ENCODE results near the gene PLA2G2D. TPM values are rescaled to one million over a fixed set of nuclear protein-coding genes. Genes with fewer than 3 reads are reported as not detected.

Gene PLA2G2D
- total and polyA plus RNA-seq, 7 experiments from 2014 or later, result not detected

GRCh38 chr1:20160034-20160433 lies 40.7 kb upstream of the PLA2G2D start:
- Histone ChIP-seq H3K27ac (ENCODE audit: low read depth, low read length) (no peak overlapping the region), H3K4me3 (ENCODE audit: low read length) (no peak overlapping the region), H3K36me3 (ENCODE audit: control insufficient read depth in 2 of 3, insufficient read depth in 3 of 3, low read length in 3 of 3) (no peaks in the 10 kb centered on the region), H3K9me3 (ENCODE audit: control insufficient read depth in 2 of 3, low read length in 3 of 3) (peaks cover 0 to 44% (median 8%) of the 10 kb centered on the region in 3 experiments), H3K4me1 (ENCODE audit: control insufficient read depth in 2 of 2, insufficient read depth in 2 of 2, low read length in 2 of 2) (no peaks in the 10 kb centered on the region), H3K27me3 (ENCODE audit: control insufficient read depth in 2 of 2, insufficient read depth in 2 of 2, low read length in 2 of 2) (no peaks in the 10 kb centered on the region)
- Mint-ChIP-seq H3K4me3 (no peak overlapping the region), H3K9me3 (peaks cover 2 to 74% (median 38%) of the 10 kb centered on the region in 11 donors), H3K27ac (no peak overlapping the region), H3K36me3 (peaks cover 9 to 28% (median 11%) of the 10 kb centered on the region in 5 donors), H3K27me3 (peaks cover 0 to 5% (median 0%) of the 10 kb centered on the region in 5 donors), H3K4me1 (peaks cover 0 to under 1% (median 0%) of the 10 kb centered on the region in 7 donors)
- no peak for ATAC-seq
- no peak for DNase-seq
- POLR2A ChIA-PET, result no interaction called here
- CTCF ChIA-PET, result interaction anchor here (0.8 to 1.3 kb wide), 2 partner anchors 9 to 29 kb away, joined by 3 to 4 read pairs; no protein-coding TSS in a partner anchor
- intact Hi-C loops (cut with micrococcal nuclease), result no loop called here

DNA sequence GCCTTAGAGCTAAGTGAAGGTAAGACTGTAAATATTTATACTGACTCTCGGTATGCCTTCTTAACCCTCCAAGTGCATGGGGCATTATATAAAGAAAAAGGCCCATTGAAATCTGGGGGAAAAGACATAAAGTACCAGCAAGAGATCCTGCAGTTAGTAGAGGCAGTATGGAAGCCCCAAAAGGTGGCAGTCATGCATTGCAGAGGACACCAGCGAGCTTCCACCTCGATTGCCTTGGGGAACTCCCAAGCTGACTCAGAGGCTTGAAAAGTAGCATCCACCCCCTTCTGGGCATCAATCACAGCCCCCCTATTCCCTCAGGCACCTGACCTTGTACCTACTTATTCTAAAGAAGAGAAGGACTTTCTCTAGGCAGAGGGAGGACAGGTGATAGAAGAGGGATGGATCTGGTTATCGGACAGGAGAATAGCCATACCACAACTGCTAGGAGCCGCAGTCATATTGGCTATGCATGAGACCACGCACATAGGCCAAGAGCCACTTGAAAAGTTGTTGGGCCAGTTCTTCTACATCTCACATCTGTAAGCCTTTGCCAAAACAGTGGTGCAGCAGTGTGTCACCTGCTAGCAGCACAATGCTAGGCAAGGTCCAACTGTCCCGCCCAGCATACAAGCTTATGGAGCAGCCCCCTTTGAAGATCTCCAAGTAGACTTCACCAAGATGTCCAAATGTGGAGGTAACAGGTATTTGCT lies 39.2 kb upstream of the PLA2G2D start:
- ChIA-PET POLR2A (no interaction called here), CTCF (interaction anchor here (0.7 to 1.3 kb wide), 2 partner anchors 12 to 31 kb away, joined by 4 read pairs; no protein-coding TSS in a partner anchor)
- DNase-seq (no peak), ATAC-seq (no peak)
- intact Hi-C loops (cut with micrococcal nuclease), result no loop called here
- Mint-ChIP-seq H3K36me3 (peaks cover 5 to 20% (median 10%) of the 10 kb centered on the region in 5 donors), H3K27me3 (peaks cover 0 to under 1% (median 0%) of the 10 kb centered on the region in 5 donors), H3K4me3 (no peak overlapping the region), H3K27ac (no peak overlapping the region), H3K4me1 (peaks cover 5 to 13% (median 9%) of the 10 kb centered on the region in 7 donors), H3K9me3 (peaks cover 0 to 60% (median 27%) of the 10 kb centered on the region in 11 donors)
- peaks cover 5% of the 10 kb centered on the region in 2 donors for H3K4me1 ChIP-seq (ENCODE audit: control insufficient read depth in 2 of 2, insufficient read depth in 2 of 2, low read length in 2 of 2)
- no peak overlapping the region for H3K4me3 ChIP-seq (ENCODE audit: low read length)
- H3K36me3 ChIP-seq (ENCODE audit: control insufficient read depth in 2 of 3, insufficient read depth in 3 of 3, low read length in 3 of 3), result no peaks in the 10 kb centered on the region
- H3K27me3 ChIP-seq (ENCODE audit: control insufficient read depth in 2 of 2, insufficient read depth in 2 of 2, low read length in 2 of 2), result no peaks in the 10 kb centered on the region
- no peak overlapping the region for H3K27ac ChIP-seq (ENCODE audit: low read depth, low read length)
- peaks cover 0 to 39% (median 8%) of the 10 kb centered on the region in 3 experiments for H3K9me3 ChIP-seq (ENCODE audit: control insufficient read depth in 2 of 3, low read length in 3 of 3)

- Histone ChIP-seq H3K4me3 (ENCODE audit: low read length) (no peak overlapping the region), H3K27me3 (ENCODE audit: control insufficient read depth in 2 of 2, insufficient read depth in 2 of 2, low read length in 2 of 2) (no peaks in the 10 kb centered on the region), H3K4me1 (ENCODE audit: control insufficient read depth in 2 of 2, insufficient read depth in 2 of 2, low read length in 2 of 2) (peaks cover 5 to 11% of the 10 kb centered on the region in 2 donors), H3K27ac (ENCODE audit: low read depth, low read length) (no peak overlapping the region), H3K9me3 (ENCODE audit: control insufficient read depth in 2 of 3, low read length in 3 of 3) (peaks cover 0 to 10% (median 0%) of the 10 kb centered on the region in 3 experiments), H3K36me3 (ENCODE audit: control insufficient read depth in 2 of 3, insufficient read depth in 3 of 3, low read length in 3 of 3) (no peaks in the 10 kb centered on the region)
- no peak for DNase-seq
- Mint-ChIP-seq H3K4me1 (peaks cover 6 to 20% (median 12%) of the 10 kb centered on the region in 7 donors), H3K27ac (peak overlapping the region in 6 of 9 donors; percentile 1 to 81 (median 40)), H3K4me3 (peak overlapping the region in 9 of 10 donors; percentile 8 to 74 (median 42)), H3K9me3 (peaks cover 0 to 18% (median 6%) of the 10 kb centered on the region in 11 donors), H3K27me3 (no peaks in the 10 kb centered on the region), H3K36me3 (peaks cover 0 to 5% (median 0%) of the 10 kb centered on the region in 5 donors)
- POLR2A ChIA-PET, result no interaction called here
- CTCF ChIA-PET, result interaction anchor here (0.8 to 1.7 kb wide), 2 partner anchors 51 to 255 kb away, joined by 3 read pairs; no protein-coding TSS in a partner anchor
- no peak for ATAC-seq
- intact Hi-C loops (cut with micrococcal nuclease), result no loop called here
These were observed 35.0 kb upstream of the PLA2G2D start for GRCh38 chr1:20154301-20154831.

- peaks cover 6 to 20% (median 12%) of the 10 kb centered on the region in 7 donors for H3K4me1 Mint-ChIP-seq
- H3K9me3 Mint-ChIP-seq, result peaks cover 0 to 7% (median 0%) of the 10 kb centered on the region in 11 donors
- no peaks in the 10 kb centered on the region for H3K27me3 Mint-ChIP-seq
- no peak overlapping the region for H3K27ac Mint-ChIP-seq
- H3K27me3 ChIP-seq (ENCODE audit: control insufficient read depth in 2 of 2, insufficient read depth in 2 of 2, low read length in 2 of 2), result no peaks in the 10 kb centered on the region
- CTCF ChIA-PET, result interaction anchor here (0.7 to 4.5 kb wide), 6 partner anchors 10 to 235 kb away, joined by 3 to 65 read pairs (median 6); no protein-coding TSS in a partner anchor
- H3K27ac ChIP-seq (ENCODE audit: low read depth, low read length), result no peak overlapping the region
- peak overlapping the region in 1 of 10 donors; percentile 82 for H3K4me3 Mint-ChIP-seq
- no peaks in the 10 kb centered on the region for H3K9me3 ChIP-seq (ENCODE audit: control insufficient read depth in 2 of 3, low read length in 3 of 3)
- no peaks in the 10 kb centered on the region for H3K36me3 ChIP-seq (ENCODE audit: control insufficient read depth in 2 of 3, insufficient read depth in 3 of 3, low read length in 3 of 3)
- POLR2A ChIA-PET, result no interaction called here
- peaks cover 0 to 3% (median 0%) of the 10 kb centered on the region in 5 donors for H3K36me3 Mint-ChIP-seq
- H3K4me3 ChIP-seq (ENCODE audit: low read length), result no peak overlapping the region
- H3K4me1 ChIP-seq (ENCODE audit: control insufficient read depth in 2 of 2, insufficient read depth in 2 of 2, low read length in 2 of 2), result peaks cover 5 to 11% of the 10 kb centered on the region in 2 donors
- ATAC-seq (no peak), DNase-seq (no peak)
- intact Hi-C loops (cut with micrococcal nuclease), result loop anchor here (1.0 to 2.0 kb wide), 8 partner anchors 32 to 492 kb away; partner anchors contain the start of gene OTUD3 (in 2 of the 2)
These were observed 33.7 kb upstream of the PLA2G2D start for GRCh38 chr1:20153000-20153418.

- Histone ChIP-seq H3K4me3 (ENCODE audit: low read length) (no peak overlapping the region), H3K27me3 (ENCODE audit: control insufficient read depth in 2 of 2, insufficient read depth in 2 of 2, low read length in 2 of 2) (no peaks in the 10 kb centered on the region), H3K4me1 (ENCODE audit: control insufficient read depth in 2 of 2, insufficient read depth in 2 of 2, low read length in 2 of 2) (peaks cover 5 to 11% of the 10 kb centered on the region in 2 donors), H3K36me3 (ENCODE audit: control insufficient read depth in 2 of 3, insufficient read depth in 3 of 3, low read length in 3 of 3) (no peaks in the 10 kb centered on the region), H3K9me3 (ENCODE audit: control insufficient read depth in 2 of 3, low read length in 3 of 3) (no peaks in the 10 kb centered on the region), H3K27ac (ENCODE audit: low read depth, low read length) (no peak overlapping the region)
- peaks cover 0 to 3% (median 0%) of the 10 kb centered on the region in 5 donors for H3K36me3 Mint-ChIP-seq
- DNase-seq, result no peak
- intact Hi-C loops (cut with micrococcal nuclease), result loop anchor here (1.0 to 2.0 kb wide), 8 partner anchors 33 to 492 kb away; partner anchors contain the start of gene OTUD3 (in 2 of the 2)
- peaks cover 6 to 20% (median 12%) of the 10 kb centered on the region in 7 donors for H3K4me1 Mint-ChIP-seq
- no peaks in the 10 kb centered on the region for H3K27me3 Mint-ChIP-seq
- peak overlapping the region in 2 of 9 donors; percentile 60 to 61 for H3K27ac Mint-ChIP-seq
- peak overlapping the region in 7 of 10 donors; percentile 76 to 90 (median 84) for H3K4me3 Mint-ChIP-seq
- peaks cover 0 to 3% (median 0%) of the 10 kb centered on the region in 11 donors for H3K9me3 Mint-ChIP-seq
- peak; percentile 4 for ATAC-seq
- CTCF ChIA-PET, result interaction anchor here (0.7 to 4.5 kb wide), 8 partner anchors 9 to 235 kb away, joined by 3 to 65 read pairs (median 4); no protein-coding TSS in a partner anchor
- POLR2A ChIA-PET, result no interaction called here
These were observed 33.2 kb upstream of the PLA2G2D start for GRCh38 chr1:20152599-20152930.

GRCh38 chr1:20151906-20152598 lies 32.7 kb upstream of the PLA2G2D start:
- Mint-ChIP-seq H3K4me3 (peak overlapping the region; percentile 74 to 90 (median 82)), H3K9me3 (no peaks in the 10 kb centered on the region), H3K27me3 (no peaks in the 10 kb centered on the region), H3K36me3 (peaks cover 0 to 3% (median 0%) of the 10 kb centered on the region in 5 donors), H3K4me1 (peaks cover 6 to 20% (median 12%) of the 10 kb centered on the region in 7 donors), H3K27ac (peak overlapping the region in 3 of 9 donors; percentile 25 to 61 (median 60))
- intact Hi-C loops (cut with micrococcal nuclease), result loop anchor here (1.0 to 2.0 kb wide), 8 partner anchors 33 to 491 kb away; partner anchors contain the start of gene OTUD3 (in 2 of the 2)
- H3K27ac ChIP-seq (ENCODE audit: low read depth, low read length), result no peak overlapping the region
- ChIA-PET CTCF (interaction anchor here (0.6 to 4.5 kb wide), 13 partner anchors 9 to 490 kb away, joined by 3 to 65 read pairs (median 3); partner anchors contain the start of gene OTUD3), POLR2A (interaction anchor here (0.5 kb wide), 1 partner anchor 100 kb away, joined by 4 read pairs; no protein-coding TSS in a partner anchor)
- DNase-seq, result peak; percentile 47 to 79 (median 71)
- no peaks in the 10 kb centered on the region for H3K36me3 ChIP-seq (ENCODE audit: control insufficient read depth in 2 of 3, insufficient read depth in 3 of 3, low read length in 3 of 3)
- H3K4me1 ChIP-seq (ENCODE audit: control insufficient read depth in 2 of 2, insufficient read depth in 2 of 2, low read length in 2 of 2), result peaks cover 5 to 11% of the 10 kb centered on the region in 2 donors
- H3K9me3 ChIP-seq (ENCODE audit: control insufficient read depth in 2 of 3, low read length in 3 of 3), result no peaks in the 10 kb centered on the region
- peak overlapping the region; percentile 71 for H3K4me3 ChIP-seq (ENCODE audit: low read length)
- ATAC-seq, result peak; percentile 93
- H3K27me3 ChIP-seq (ENCODE audit: control insufficient read depth in 2 of 2, insufficient read depth in 2 of 2, low read length in 2 of 2), result no peaks in the 10 kb centered on the region

All from naive thymus-derived CD4-positive, alpha-beta T cell (primary cell).